HepG2 (cell line): ENCODE measurements around the gene CORT. TPM values are rescaled to one million over a fixed set of nuclear protein-coding genes. Genes with fewer than 3 reads are reported as not detected.

ENCODE experiments used
- ATAC-seq: fragments of 200-7000 bp; cut with Tn5 transposase; 3 replicates; pipeline ENCODE4 v1.9.1; 2020; ENCODE audit warnings: mild to moderate bottlenecking, moderate library complexity
- BruUV-seq: library from RNA; stranded (reverse); fragments of 400-500 nt; replicated peaks from 2 replicates; lab custom pipeline; 2021; lab: Mats Ljungman, UMichigan
- CTCF ChIA-PET: fragments of 300-600 bp; formaldehyde crosslinking; extraction: SDS; loops from one replicate; lab custom pipeline; 2021; ENCODE audit warnings: low total read pairs, inconsistent platforms, low intra/inter-chr PET ratio; lab: Yijun Ruan, JAX
- POLR2A ChIA-PET: fragments of 350-600 bp; sonication (Branson Sonifier 250); formaldehyde crosslinking; loops from one replicate; lab custom pipeline; 2020; ENCODE audit warnings: antibody characterized with exemption, inconsistent platforms; lab: Yijun Ruan, JAX
- DNase-seq: peaks from one replicate; pipeline ENCODE4 v3.0.0-alpha.2; 2015; ENCODE audit warnings: low spot score
- FAIRE-seq: peaks from 3 replicates; lab custom pipeline; 2011; peaks lifted over from hg19 to GRCh38; lab: Jason Lieb, UNC
- H2AFZ ChIP-seq: one replicate; pipeline ENCODE4 v1.6.1; 2011; ENCODE audit warnings: low read length, inconsistent platforms
- H3K27ac ChIP-seq: fragments of 300-600 bp; 3 replicates; pipeline ENCODE4 v1.8.0; 2011; ENCODE audit warnings: mixed run types, mild to moderate bottlenecking, mixed read lengths, low read length, inconsistent platforms; ENCODE audit not compliant: insufficient read depth; ENCODE audit errors: extremely low read length
- H3K27me3 ChIP-seq, 2 experiments: fragments of 200-600 bp in 1 of 2; 2 replicates in 1 of 2; 3 replicates in 1 of 2; pipeline versions ENCODE4 v1.6.0 to v1.8.0; 2011; ENCODE audit warnings: low read length in 2 of 2, mild to moderate bottlenecking in 2 of 2, moderate library complexity in 2 of 2, inconsistent platforms in 1 of 2; ENCODE audit not compliant: insufficient read depth in 2 of 2, control insufficient read depth in 1 of 2
- H3K36me3 ChIP-seq, 2 experiments: fragments of 200-600 bp in 1 of 2; replicated peaks in 1 of 2; 2 replicates in 1 of 2; 3 replicates in 1 of 2; pipeline versions ENCODE4 v1.5.1 to v1.8.0; 2011; ENCODE audit warnings: low read length in 2 of 2, inconsistent platforms in 1 of 2; ENCODE audit not compliant: insufficient read depth in 2 of 2, control insufficient read depth in 1 of 2
- H3K4me1 ChIP-seq: 2 replicates; pipeline ENCODE4 v1.5.1; 2012; ENCODE audit warnings: low read length, inconsistent platforms; ENCODE audit not compliant: insufficient read depth
- H3K4me2 ChIP-seq: 2 replicates; pipeline ENCODE4 v1.6.0; 2011; ENCODE audit warnings: low read depth, low read length, inconsistent platforms
- H3K4me3 ChIP-seq, 3 experiments: fragments of 200-600 bp in 1 of 3; sonication (generic), shearing (Covaris generic) in 1 of 3; replicated peaks in 1 of 3; 2 replicates each; pipeline ENCODE4 v1.5.1; 2011 to 2016; ENCODE audit warnings: low read length in 3 of 3, inconsistent platforms in 2 of 3, low read depth in 2 of 3, mild to moderate bottlenecking in 2 of 3, control low read depth in 1 of 3, mixed read lengths in 1 of 3; ENCODE audit not compliant: insufficient read depth in 1 of 3
- H3K79me2 ChIP-seq: one replicate; pipeline ENCODE4 v1.6.1; 2011; ENCODE audit warnings: low read length, inconsistent platforms; ENCODE audit not compliant: insufficient read depth
- H3K9ac ChIP-seq: 2 replicates; pipeline ENCODE4 v1.6.0; 2011; ENCODE audit warnings: mild to moderate bottlenecking, low read depth, low read length, inconsistent platforms; ENCODE audit not compliant: insufficient read depth
- H3K9me3 ChIP-seq: 2 replicates; pipeline ENCODE4 v1.5.1; 2012; ENCODE audit warnings: mild to moderate bottlenecking, low read length
- H4K20me1 ChIP-seq: 2 replicates; pipeline ENCODE4 v1.6.0; 2011; ENCODE audit warnings: inconsistent platforms, mild to moderate bottlenecking, low read length, moderate library complexity; ENCODE audit not compliant: insufficient read depth
- AHDC1 ChIP-seq: sonication (generic); formaldehyde crosslinking; IDR thresholded peaks from 2 replicates; pipeline ENCODE4 v1.5.1; 2020; ENCODE audit warnings: mild to moderate bottlenecking, missing genetic modification reagents, borderline replicate concordance
- HDAC6 ChIP-seq: fragments of 200-600 bp; sonication (generic); IDR thresholded peaks from 2 replicates; pipeline ENCODE4 v1.7.0; 2017; ENCODE audit warnings: mild to moderate bottlenecking, antibody characterized with exemption, low read length, low read depth
- IRF2 ChIP-seq: IDR thresholded peaks from 2 replicates; pipeline ENCODE4 v1.6.1; 2018; ENCODE audit warnings: missing genetic modification reagents, missing compliant biosample characterization
- RXRB ChIP-seq: IDR thresholded peaks from 2 replicates; pipeline ENCODE4 v1.6.1; 2016; ENCODE audit warnings: borderline replicate concordance, missing genetic modification reagents, missing compliant biosample characterization
- ZZZ3 ChIP-seq: sonication (generic); formaldehyde crosslinking; IDR thresholded peaks from 2 replicates; pipeline ENCODE4 v1.4.0; 2020; ENCODE audit warnings: missing genetic modification reagents, mild to moderate bottlenecking, borderline replicate concordance
- WGBS: methylation state at CpG from one replicate; pipeline ENCODE4 v1.1.6; 2017; ENCODE audit warnings: low lambda C conversion rate; 5-methylcytosine and 5-hydroxymethylcytosine counted together
- in situ Hi-C: cut with HindIII; loops from 2 replicates; pipeline ENCODE4 v1.10.0; 2017; ENCODE audit warnings: low pct_unique_long_range_greater_than_20kb; ENCODE audit not compliant: extremely low pct_ligation_motif_present
- intact Hi-C: fragments of 100-400 bp; cut with micrococcal nuclease; formaldehyde crosslinking; loops from one replicate; pipeline ENCODE4 v1.10.0; 2022; ENCODE audit not compliant: unreplicated experiment
- polyA plus RNA-seq, 8 experiments: library from polyadenylated mRNA; depleted of rRNA in 3 of 8; stranded (reverse) in 7 of 8; unstranded in 1 of 8; fragments of >200 nt; fragmentation: Illumina TruSeq in 4 of 8; extraction: Trizol in 4 of 8; gene quantifications; 2 replicates each; pipeline versions ENCODE4 v1.2.1 to v1.2.3, GENCODE V29; 2011 to 2016; ENCODE audit warnings: low read depth in 4 of 8, missing spikeins in 1 of 8, mixed read lengths in 1 of 8; ENCODE audit not compliant: insufficient read depth in 1 of 8
- total RNA-seq, 5 experiments: library from RNA; depleted of rRNA; stranded (reverse); fragments of >200 nt; fragmentation: Illumina TruSeq; extraction: Trizol; gene quantifications; 2 replicates each; pipeline ENCODE4 v1.2.3, GENCODE V29; 2016; ENCODE audit warnings: low read depth in 1 of 5
- TF ChIP-seq, protein P1 (sequence below): sonication (generic); formaldehyde crosslinking; IDR thresholded peaks from 2 replicates; pipeline ENCODE4 v1.5.0; 2020; ENCODE audit warnings: mild to moderate bottlenecking, missing genetic modification reagents, borderline replicate concordance

CORT gene
- total and polyA plus RNA-seq, 2 of the 13 experiments (the other 11 are each of a cell fraction or from before 2014, with no cell fraction given), result 0.11 to 0.62 TPM

DNA sequence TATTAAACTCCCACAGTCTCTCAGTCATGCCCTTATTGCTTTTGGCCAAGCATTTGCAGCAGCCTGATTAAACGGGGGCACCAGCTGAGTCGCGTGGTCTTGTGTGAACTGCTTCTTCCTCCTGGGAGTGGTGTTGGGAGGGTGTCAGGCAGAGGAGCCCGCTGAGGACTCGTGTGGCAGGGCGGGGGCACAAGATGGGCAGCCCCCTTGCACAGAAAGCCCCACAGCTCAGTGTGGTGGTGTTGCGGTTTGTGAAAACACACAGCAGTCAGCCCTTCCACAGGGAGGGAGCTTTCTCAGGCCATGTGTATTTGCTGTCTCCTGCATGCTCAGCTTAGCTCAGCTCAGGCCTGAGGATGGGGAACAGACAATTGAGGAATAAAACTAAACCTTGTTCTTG is 47.3 kb downstream of the CORT start:
- ChIA-PET CTCF (no interaction called here), POLR2A (no interaction called here)
- Histone ChIP-seq H3K79me2 (peaks cover 43% of the 10 kb centered on the region), H3K4me2 (no peak overlapping the region), H3K36me3 (peaks cover 2 to 15% of the 10 kb centered on the region in 2 experiments), H4K20me1 (peaks cover 16% of the 10 kb centered on the region), H2AFZ (no peak overlapping the region), H3K27me3 (no peaks in the 10 kb centered on the region), H3K9ac (no peak overlapping the region), H3K27ac (no peak overlapping the region), H3K9me3 (no peaks in the 10 kb centered on the region), H3K4me3 (no peak overlapping the region), H3K4me1 (peaks cover 13% of the 10 kb centered on the region)
- WGBS, result 99% methylated on average over 7 of the region's 7 CpGs
- BruUV-seq, result no TSS peak
- ATAC-seq, result no peak
- in situ Hi-C loops, result loop anchor here (5.0 kb wide), 1 partner anchor 65 kb away; the partner anchor contains the start of gene CENPS
- intact Hi-C loops, result no loop called here
- no peak for FAIRE-seq
- no peak for DNase-seq
- TF ChIP-seq AHDC1, result no peak
- no peak for TF ChIP-seq HDAC6
- TF ChIP-seq IRF2, result no peak
- no peak for TF ChIP-seq ZZZ3 (CRISPR knock-in tag)
- TF ChIP-seq RXRB, result no peak
- TF ChIP-seq, protein P1, sequence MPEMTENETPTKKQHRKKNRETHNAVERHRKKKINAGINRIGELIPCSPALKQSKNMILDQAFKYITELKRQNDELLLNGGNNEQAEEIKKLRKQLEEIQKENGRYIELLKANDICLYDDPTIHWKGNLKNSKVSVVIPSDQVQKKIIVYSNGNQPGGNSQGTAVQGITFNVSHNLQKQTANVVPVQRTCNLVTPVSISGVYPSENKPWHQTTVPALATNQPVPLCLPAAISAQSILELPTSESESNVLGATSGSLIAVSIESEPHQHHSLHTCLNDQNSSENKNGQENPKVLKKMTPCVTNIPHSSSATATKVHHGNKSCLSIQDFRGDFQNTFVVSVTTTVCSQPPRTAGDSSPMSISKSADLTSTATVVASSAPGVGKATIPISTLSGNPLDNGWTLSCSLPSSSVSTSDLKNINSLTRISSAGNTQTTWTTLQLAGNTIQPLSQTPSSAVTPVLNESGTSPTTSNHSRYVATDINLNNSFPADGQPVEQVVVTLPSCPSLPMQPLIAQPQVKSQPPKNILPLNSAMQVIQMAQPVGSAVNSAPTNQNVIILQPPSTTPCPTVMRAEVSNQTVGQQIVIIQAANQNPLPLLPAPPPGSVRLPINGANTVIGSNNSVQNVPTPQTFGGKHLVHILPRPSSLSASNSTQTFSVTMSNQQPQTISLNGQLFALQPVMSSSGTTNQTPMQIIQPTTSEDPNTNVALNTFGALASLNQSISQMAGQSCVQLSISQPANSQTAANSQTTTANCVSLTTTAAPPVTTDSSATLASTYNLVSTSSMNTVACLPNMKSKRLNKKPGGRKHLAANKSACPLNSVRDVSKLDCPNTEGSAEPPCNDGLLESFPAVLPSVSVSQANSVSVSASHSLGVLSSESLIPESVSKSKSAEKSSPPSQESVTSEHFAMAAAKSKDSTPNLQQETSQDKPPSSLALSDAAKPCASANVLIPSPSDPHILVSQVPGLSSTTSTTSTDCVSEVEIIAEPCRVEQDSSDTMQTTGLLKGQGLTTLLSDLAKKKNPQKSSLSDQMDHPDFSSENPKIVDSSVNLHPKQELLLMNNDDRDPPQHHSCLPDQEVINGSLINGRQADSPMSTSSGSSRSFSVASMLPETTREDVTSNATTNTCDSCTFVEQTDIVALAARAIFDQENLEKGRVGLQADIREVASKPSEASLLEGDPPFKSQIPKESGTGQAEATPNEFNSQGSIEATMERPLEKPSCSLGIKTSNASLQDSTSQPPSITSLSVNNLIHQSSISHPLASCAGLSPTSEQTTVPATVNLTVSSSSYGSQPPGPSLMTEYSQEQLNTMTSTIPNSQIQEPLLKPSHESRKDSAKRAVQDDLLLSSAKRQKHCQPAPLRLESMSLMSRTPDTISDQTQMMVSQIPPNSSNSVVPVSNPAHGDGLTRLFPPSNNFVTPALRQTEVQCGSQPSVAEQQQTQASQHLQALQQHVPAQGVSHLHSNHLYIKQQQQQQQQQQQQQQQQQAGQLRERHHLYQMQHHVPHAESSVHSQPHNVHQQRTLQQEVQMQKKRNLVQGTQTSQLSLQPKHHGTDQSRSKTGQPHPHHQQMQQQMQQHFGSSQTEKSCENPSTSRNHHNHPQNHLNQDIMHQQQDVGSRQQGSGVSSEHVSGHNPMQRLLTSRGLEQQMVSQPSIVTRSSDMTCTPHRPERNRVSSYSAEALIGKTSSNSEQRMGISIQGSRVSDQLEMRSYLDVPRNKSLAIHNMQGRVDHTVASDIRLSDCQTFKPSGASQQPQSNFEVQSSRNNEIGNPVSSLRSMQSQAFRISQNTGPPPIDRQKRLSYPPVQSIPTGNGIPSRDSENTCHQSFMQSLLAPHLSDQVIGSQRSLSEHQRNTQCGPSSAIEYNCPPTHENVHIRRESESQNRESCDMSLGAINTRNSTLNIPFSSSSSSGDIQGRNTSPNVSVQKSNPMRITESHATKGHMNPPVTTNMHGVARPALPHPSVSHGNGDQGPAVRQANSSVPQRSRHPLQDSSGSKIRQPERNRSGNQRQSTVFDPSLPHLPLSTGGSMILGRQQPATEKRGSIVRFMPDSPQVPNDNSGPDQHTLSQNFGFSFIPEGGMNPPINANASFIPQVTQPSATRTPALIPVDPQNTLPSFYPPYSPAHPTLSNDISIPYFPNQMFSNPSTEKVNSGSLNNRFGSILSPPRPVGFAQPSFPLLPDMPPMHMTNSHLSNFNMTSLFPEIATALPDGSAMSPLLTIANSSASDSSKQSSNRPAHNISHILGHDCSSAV (CRISPR knock-in tag), result no peak
